B cell (primary cell): ENCODE results near the gene MYMK.

ENCODE experiments used
- EZH2 ChIP-seq: IDR thresholded peaks from 2 replicates; pipeline ENCODE4 v1.6.1; 2012; ENCODE audit warnings: borderline replicate concordance, low read depth, mild to moderate bottlenecking, moderate library complexity, low read length; ENCODE audit not compliant: insufficient read depth, poor library complexity, severe bottlenecking
- TF ChIP-seq, protein P1 (sequence below): fragments of 200-600 bp; IDR thresholded peaks from one replicate; pipeline ENCODE4 v1.8.0; 2022; ENCODE audit warnings: antibody characterized with exemption, mild to moderate bottlenecking

DNA sequence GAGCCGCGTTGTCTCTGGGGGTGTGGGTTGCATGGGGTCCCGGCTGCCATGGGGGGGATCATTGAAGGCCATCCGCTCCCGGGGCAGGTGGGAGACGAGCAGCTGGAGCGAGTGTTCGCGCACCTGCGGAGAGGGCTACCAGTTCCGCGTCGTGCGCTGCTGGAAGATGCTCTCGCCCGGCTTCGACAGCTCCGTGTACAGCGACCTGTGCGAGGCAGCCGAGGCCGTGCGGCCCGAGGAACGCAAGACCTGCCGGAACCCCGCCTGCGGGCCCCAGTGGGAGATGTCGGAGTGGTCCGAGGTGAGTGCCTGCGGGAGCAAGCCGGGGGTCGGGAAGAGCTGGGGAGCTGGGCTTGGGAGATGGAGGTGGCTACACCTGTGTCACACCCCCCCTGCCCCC, 43.4 kb upstream of the MYMK start:
- TF ChIP-seq, protein P1, sequence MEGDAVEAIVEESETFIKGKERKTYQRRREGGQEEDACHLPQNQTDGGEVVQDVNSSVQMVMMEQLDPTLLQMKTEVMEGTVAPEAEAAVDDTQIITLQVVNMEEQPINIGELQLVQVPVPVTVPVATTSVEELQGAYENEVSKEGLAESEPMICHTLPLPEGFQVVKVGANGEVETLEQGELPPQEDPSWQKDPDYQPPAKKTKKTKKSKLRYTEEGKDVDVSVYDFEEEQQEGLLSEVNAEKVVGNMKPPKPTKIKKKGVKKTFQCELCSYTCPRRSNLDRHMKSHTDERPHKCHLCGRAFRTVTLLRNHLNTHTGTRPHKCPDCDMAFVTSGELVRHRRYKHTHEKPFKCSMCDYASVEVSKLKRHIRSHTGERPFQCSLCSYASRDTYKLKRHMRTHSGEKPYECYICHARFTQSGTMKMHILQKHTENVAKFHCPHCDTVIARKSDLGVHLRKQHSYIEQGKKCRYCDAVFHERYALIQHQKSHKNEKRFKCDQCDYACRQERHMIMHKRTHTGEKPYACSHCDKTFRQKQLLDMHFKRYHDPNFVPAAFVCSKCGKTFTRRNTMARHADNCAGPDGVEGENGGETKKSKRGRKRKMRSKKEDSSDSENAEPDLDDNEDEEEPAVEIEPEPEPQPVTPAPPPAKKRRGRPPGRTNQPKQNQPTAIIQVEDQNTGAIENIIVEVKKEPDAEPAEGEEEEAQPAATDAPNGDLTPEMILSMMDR = no peak
- no peak for TF ChIP-seq EZH2
